ENCODE data around the gene NRDE2.

The NRDE2 gene, protein sequence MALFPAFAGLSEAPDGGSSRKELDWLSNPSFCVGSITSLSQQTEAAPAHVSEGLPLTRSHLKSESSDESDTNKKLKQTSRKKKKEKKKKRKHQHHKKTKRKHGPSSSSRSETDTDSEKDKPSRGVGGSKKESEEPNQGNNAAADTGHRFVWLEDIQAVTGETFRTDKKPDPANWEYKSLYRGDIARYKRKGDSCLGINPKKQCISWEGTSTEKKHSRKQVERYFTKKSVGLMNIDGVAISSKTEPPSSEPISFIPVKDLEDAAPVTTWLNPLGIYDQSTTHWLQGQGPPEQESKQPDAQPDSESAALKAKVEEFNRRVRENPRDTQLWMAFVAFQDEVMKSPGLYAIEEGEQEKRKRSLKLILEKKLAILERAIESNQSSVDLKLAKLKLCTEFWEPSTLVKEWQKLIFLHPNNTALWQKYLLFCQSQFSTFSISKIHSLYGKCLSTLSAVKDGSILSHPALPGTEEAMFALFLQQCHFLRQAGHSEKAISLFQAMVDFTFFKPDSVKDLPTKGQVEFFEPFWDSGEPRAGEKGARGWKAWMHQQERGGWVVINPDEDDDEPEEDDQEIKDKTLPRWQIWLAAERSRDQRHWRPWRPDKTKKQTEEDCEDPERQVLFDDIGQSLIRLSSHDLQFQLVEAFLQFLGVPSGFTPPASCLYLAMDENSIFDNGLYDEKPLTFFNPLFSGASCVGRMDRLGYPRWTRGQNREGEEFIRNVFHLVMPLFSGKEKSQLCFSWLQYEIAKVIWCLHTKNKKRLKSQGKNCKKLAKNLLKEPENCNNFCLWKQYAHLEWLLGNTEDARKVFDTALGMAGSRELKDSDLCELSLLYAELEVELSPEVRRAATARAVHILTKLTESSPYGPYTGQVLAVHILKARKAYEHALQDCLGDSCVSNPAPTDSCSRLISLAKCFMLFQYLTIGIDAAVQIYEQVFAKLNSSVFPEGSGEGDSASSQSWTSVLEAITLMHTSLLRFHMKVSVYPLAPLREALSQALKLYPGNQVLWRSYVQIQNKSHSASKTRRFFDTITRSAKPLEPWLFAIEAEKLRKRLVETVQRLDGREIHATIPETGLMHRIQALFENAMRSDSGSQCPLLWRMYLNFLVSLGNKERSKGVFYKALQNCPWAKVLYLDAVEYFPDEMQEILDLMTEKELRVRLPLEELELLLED

DNA sequence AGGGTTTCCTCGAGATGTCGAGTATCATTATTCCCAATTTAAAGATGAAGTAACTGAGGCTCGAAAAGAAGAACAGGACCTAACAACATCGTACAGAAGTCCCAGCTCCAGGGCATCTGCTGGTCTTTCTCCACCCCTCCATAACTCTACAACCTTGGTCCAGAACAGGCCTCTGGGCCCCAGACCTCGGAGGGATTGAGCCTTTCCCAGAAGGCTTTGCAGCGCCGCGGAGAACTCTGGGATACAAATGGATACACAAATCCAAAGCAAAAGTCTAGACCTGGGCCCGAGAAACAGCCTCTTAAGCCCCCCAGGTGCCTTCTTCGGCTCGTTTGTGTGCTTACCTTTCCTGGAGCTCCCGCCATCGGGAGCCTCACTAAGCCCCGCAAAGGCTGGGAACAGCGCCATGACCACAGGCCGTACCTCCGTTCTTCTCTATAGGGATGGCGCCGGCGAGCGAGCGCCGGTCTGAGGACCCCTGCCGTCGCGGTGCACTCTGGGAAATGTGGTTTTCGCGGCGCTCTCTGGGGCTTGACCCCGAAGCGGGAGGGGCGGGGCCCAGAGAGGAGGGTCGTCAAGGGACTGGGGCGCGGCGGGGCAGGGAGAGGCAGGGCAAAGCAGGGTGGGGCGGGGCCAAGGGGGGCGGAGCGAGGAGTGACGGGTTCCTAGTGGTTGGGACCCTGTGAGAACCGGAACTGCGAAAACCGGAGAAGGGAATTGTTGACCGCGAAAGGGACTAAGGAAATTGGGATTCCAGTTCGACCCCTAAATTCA is at the start of gene NRDE2:
NRDE2 (minus strand) TSS at position 445 of the 774 bp plus-strand sequence; CDS start at position 408, 37 bp downstream.
- DNase-seq (ENCODE audit: insufficient read length, low spot score) = peak; percentile 93
- no peak for TF ChIP-seq POLR2A (IDR thresholded peaks at IDR 0.05; ENCODE audit: low read depth, low read length)
- FAIRE-seq = peak; percentile 88

DNA sequence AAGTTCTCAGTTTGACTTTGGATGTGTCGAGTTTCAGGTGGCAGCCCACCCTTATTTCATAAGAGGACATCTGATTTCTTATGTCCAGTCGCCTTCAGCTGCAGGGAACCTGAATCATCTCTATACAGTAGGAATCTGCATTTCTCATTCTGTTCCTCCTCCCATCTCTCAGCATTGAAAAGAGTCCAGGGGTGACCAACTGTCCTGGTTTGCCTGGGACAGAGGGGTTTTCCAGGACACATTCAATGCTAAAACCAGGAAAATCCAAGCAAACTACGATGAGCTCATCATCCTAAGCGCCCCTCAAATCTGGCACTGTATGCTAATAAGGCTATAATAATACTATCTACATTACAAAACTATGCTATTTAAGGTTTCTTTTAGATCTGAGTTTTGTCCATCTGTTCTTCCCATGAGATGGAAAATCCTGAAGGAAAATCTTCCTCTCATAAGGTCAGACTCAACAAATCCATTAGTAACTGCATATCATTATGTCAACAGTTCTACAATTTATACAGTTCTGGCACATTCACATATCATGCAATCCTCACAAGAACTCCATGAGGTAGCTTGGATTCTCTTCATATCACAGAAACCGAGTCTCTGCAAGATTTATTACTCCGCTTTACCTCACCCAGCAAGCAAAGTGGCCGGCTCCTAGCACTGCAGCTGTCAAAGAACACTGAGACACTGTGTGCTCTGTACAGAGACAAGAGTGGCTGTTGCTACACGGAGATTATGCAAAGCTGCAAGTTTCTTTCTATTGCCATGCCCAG is 49.5 kb upstream of the NRDE2 start:
- no peak for TF ChIP-seq POLR2A (IDR thresholded peaks at IDR 0.05; ENCODE audit: low read depth, low read length)
- DNase-seq (ENCODE audit: insufficient read length, low spot score) = no peak
- no peak for FAIRE-seq

DNA sequence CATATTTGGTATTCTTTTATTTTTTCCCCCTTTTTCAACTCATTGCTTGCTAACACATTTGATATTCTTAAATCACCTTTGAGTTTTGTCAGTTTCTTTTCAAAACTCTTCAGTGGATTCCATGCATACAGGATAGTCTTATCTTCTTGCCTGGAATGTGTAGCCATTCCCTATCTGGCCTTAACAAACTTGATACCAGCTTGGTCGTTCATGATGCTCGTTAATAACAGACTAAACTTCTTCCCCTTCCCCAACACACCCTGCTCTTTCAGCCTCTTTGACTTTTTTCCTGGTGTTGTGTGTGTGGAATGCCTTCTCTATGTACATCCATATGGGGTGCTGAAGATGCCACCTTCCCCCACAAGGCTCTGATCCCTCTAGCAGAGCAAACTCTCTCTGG is 47.4 kb upstream of the NRDE2 start:
- TF ChIP-seq POLR2A (IDR thresholded peaks at IDR 0.05; ENCODE audit: low read depth, low read length) = no peak
- FAIRE-seq (no peak), DNase-seq (ENCODE audit: insufficient read length, low spot score) (no peak)

DNA sequence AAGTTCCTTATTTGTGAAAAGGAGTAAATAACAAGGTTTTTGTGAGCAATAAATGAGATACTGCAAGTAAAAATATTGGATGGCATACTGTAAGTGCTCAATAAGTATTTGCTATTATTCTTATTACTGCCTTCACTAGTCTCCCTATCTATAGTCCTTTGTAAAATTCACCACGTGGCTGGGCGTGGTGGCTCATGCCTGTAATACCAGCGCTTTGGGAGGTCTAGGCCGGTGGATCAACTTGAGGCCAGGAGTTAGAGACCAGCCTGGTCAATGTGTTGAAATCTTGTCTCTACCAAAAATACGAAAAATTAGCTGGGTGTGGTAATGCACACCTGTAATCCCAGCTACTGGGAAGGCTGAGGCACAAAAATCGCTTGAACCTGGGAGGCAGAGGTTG is 46.5 kb upstream of the NRDE2 start:
- FAIRE-seq (no peak), DNase-seq (ENCODE audit: insufficient read length, low spot score) (no peak)
- TF ChIP-seq POLR2A (IDR thresholded peaks at IDR 0.05; ENCODE audit: low read depth, low read length) = no peak

DNA sequence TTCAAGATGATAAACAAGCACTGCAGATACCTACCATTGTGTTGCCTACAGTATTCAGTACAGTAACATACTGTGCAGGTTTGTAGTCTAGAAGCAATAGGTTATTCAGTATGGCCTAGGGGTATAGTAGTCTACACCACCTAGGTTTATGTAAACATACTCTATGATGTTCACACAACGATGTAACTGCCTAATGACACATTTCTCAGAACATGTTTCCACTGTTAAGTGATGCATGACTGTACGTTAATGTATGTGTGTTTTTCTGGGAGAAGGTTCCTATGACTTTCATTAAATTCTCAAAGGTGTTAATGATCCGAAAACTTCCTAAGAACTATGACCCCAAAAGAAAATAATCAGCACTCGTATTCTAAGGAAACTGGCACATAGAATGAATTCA is 44.2 kb upstream of the NRDE2 start:
- no peak for TF ChIP-seq POLR2A (IDR thresholded peaks at IDR 0.05; ENCODE audit: low read depth, low read length)
- peak; percentile 6 for FAIRE-seq
- no peak for DNase-seq (ENCODE audit: insufficient read length, low spot score)

DNA sequence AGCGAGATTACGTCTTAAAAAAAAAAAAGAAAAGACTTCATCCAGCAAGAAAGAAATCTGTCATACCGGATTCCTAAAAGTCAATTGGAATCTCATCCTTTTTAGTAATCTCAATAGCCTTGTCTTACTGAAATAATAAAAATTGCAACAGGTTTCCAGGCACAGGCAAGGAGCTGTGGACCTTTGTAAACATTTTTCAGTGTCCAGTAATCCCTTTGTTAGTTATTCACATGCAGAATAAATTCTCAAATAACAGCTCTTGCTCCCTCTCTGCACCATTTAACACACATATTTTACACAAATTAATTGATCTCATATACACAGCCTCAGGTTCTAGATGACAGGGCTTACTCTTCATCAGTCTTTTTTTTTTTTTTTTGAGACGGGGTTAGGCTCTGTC is 43.1 kb upstream of the NRDE2 start:
- FAIRE-seq (no peak), DNase-seq (ENCODE audit: insufficient read length, low spot score) (no peak)
- no peak for TF ChIP-seq POLR2A (IDR thresholded peaks at IDR 0.05; ENCODE audit: low read depth, low read length)

DNA sequence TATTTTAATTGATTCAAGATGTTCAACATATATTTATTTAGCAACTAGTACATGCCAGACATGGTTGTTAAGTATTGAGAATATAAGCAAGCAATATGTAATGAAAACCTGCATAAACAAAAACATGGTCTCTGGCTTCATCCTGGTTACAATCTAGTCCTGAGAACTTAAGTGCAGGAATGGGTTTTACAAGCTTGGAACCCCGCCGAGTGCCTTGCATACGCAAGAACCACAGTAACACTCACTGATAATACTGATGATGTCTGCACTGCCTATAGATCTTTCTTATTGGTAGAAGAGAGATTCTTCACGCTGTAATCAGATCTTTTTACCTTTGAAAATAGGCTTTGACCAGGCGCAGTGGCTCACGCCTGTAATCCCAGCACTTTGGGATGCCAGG is 42.1 kb upstream of the NRDE2 start:
- DNase-seq (ENCODE audit: insufficient read length, low spot score) = no peak
- no peak for TF ChIP-seq POLR2A (IDR thresholded peaks at IDR 0.05; ENCODE audit: low read depth, low read length)

DNA sequence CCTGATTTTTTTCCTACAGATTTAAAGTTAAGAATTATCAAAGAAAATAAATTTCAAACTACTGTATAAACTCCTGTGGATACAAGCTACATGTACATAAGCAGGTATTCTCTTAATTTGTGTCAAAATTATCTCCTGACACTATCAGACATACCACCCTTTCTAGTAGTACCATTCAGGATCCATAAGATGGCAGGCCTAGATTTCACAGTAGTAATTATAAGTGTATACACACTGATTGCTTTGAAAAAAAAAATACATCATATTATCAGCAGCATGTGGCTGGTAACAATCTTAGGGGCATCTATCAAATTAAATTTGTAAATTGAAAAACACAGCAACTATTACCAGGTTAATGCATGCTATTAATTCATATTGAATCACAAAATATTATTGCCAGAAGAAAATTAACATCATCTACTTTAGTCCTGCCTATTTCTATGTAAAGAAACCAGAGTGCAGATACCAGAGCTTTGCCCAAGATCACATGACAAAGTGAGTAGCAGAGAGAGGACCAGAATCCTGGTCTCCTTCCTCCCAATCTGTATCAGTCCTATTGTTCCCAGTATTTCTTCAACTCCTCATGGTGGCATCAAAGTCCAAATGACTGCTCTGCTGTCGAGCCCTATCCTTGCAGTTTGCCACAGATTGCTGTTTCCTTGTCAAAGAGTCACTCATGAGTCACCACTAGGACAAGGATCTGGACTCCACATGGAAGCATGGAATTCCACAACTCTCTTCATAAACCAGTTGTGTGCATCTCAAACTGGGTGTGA is 37.4 kb upstream of the NRDE2 start:
- no peak for TF ChIP-seq POLR2A (IDR thresholded peaks at IDR 0.05; ENCODE audit: low read depth, low read length)
- FAIRE-seq (peak; percentile 97), DNase-seq (ENCODE audit: insufficient read length, low spot score) (no peak)

More for the DNA sequence above, 42.1 kb upstream of the NRDE2 start:
- FAIRE-seq = no peak

DNA sequence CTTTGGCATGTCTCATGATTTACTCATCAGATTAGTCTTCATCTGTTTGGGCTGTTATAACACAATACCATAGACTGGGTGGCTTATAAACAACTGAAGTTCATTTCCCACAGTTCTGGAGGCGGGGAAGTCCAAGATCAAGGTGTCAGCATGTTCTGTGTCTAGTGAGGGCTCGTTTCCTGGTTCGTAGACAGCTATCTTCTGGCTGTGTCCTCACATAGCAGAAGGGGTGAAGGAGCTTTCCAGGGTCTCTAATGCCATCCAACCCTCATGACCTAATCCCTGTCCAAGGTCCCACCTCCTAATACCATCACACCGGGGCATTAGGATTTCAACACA is 30.8 kb upstream of the NRDE2 start:
- DNase-seq (ENCODE audit: insufficient read length, low spot score) (no peak), FAIRE-seq (no peak)
- TF ChIP-seq POLR2A (IDR thresholded peaks at IDR 0.05; ENCODE audit: low read depth, low read length) = no peak

DNA sequence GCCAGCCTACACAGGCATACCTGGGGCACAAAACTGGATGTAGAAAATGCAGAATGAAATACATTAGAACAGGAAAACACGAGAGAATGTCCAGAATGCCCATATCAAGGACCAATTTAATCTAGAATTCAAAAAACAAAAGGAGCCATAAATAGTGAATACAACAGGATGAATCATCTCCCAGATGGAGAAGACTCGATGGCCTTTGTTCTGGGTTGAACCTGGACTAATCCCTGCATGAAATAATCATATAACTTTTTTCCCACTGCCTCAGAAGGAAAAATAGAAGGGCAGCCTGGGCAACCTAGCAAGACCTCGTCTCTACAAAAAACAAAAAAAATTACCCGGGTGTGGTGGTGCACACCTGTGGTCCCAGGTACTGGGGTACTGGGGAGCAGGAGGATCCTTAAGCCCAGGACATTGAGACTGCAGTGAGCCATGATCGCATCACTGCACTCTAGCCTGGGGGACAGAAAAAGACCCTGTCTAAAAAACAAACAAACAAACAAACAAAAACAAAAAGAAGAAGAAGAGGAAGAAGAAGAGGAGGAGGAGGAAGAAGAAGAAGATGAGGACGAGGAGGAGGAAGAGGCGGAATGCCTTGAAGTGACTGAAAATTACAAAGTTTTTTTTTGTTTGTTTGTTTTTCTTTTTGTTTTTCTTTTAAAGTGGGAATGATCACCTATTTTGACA is 30.3 kb upstream of the NRDE2 start:
- no peak for DNase-seq (ENCODE audit: insufficient read length, low spot score)

DNA sequence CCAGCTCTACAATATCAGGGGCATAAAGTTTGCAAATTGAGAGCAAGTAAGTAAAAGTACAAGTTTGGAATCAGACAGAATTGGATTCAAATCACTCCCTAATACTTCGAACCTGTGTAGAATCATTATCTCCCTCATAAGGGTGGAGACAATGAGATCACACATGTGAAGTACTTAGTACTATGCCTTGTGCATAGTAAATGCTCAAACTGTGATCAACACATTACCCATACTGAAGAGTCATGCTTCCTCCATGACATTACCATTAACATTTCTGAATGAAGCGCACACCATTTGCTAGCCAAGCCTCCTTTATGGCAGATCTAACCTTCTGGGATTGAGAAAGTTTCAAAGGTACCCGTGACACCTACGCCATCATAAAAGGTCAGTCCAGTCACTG is 26.6 kb upstream of the NRDE2 start:
- no peak for DNase-seq (ENCODE audit: insufficient read length, low spot score)

More for the DNA sequence above, 30.3 kb upstream of the NRDE2 start:
- TF ChIP-seq POLR2A (IDR thresholded peaks at IDR 0.05; ENCODE audit: low read depth, low read length) = no peak
- FAIRE-seq = no peak

More for the DNA sequence above, 26.6 kb upstream of the NRDE2 start:
- no peak for TF ChIP-seq POLR2A (IDR thresholded peaks at IDR 0.05; ENCODE audit: low read depth, low read length)
- FAIRE-seq = no peak

All from H54 (cell line).